Skin epidermis (tissue), 12 donors: ENCODE data around the gene PATE2.

Source experiments
- H3K27ac ChIP-seq, 21 experiments: fragments of 200-600 bp; sonication (generic) in 11 of 21; one replicate each; pipeline ENCODE4 v1.5.0; 2020; ENCODE audit warnings: mild to moderate bottlenecking in 3 of 21, inconsistent platforms in 2 of 21, moderate library complexity in 2 of 21
- H3K4me3 ChIP-seq, 7 experiments: fragments of 200-600 bp; sonication (generic) in 2 of 7; one replicate each; pipeline ENCODE4 v1.5.0; 2020; ENCODE audit warnings: inconsistent platforms in 2 of 7, mild to moderate bottlenecking in 2 of 7, moderate library complexity in 1 of 7

PATE2 gene

DNA sequence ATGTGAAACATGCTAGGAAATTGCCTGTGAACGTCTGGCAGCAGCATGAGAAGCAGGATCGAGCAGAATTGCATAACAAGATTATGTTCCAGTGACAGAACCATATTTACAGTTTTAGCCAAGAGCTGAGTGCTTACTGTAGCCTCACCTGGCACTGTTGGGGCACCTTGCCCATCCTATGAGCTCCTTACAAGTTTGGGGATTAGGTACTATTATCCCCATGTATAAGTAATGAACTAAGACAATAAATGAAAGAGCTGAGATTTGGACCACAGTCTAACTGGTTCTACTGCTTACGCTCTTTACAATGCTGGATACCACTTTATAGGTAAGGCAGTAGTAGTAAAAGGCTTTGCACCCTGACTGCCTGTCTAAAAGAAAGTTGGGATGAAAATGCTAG, 49.7 kb downstream of the PATE2 start:
- H3K4me3 ChIP-seq = no peak overlapping the region

More for the DNA sequence above, 49.7 kb downstream of the PATE2 start:
- no peak overlapping the region for H3K27ac ChIP-seq
